H7 (cell line): ENCODE results near the gene COPS7A. TPM values are rescaled to one million over a fixed set of nuclear protein-coding genes. Genes with fewer than 3 reads are reported as not detected.
"Not testable (repeated sequence)": the region's sequence is repeated elsewhere in the genome, so short reads cannot be mapped to it uniquely, and the experiment has no call there.

ENCODE experiments used
- DNase-seq: peaks from one replicate; pipeline ENCODE4 v3.0.0; 2012
- H3K27me3 ChIP-seq: 2 replicates; pipeline ENCODE4 v1.6.0; 2011; ENCODE audit warnings: mild to moderate bottlenecking, low read length; ENCODE audit not compliant: control insufficient read depth, insufficient read depth
- H3K36me3 ChIP-seq: replicated peaks from 2 replicates; pipeline ENCODE4 v1.5.1; 2011; ENCODE audit warnings: low read length; ENCODE audit not compliant: control insufficient read depth, insufficient read depth
- H3K4me3 ChIP-seq: 2 replicates; pipeline ENCODE4 v1.5.1; 2011; ENCODE audit warnings: low read depth, mild to moderate bottlenecking, control low read depth, low read length, moderate library complexity; ENCODE audit not compliant: insufficient read depth
- total RNA-seq: library from RNA; depleted of rRNA; stranded (reverse); fragments of >200 nt; shearing (Covaris generic); gene quantifications from 2 replicates; pipeline ENCODE4 v1.2.3, GENCODE V29; 2014

COPS7A gene
- total RNA-seq, 1 experiment from 2014 or later, result 77.6 TPM

GRCh38 chr12:6725350-6725749 lies 1.5 kb downstream of the COPS7A start:
- DNase-seq, result no peak
- Histone ChIP-seq H3K4me3 (no peak overlapping the region), H3K36me3 (peaks cover 17% of the 10 kb centered on the region), H3K27me3 (no peaks in the 10 kb centered on the region)

- Histone ChIP-seq H3K4me3 (no peak overlapping the region), H3K27me3 (no peaks in the 10 kb centered on the region), H3K36me3 (peaks cover 22% of the 10 kb centered on the region)
- DNase-seq, result no peak
These were observed 5.3 kb downstream of the COPS7A start for GRCh38 chr12:6729186-6729585.

DNA sequence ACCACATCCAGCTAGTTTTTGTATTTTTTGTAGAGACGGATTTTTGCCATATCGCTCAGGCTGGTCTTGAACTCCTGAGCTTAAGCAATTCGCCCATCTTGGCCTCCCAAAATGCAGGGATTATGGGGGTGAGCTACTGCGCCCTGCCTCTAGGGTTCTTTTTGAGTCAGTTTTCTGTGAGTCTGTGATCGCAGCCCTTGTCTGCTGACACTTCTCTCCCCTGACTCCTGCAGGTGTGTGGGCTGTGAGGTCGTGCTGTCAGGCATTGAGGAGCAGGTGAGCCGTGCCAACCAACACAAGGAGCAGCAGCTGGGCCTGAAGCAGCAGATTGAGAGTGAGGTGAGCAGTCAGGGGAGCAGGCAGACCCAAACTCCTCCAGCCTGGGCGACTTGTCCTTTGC lies 6.3 kb downstream of the COPS7A start:
- Histone ChIP-seq H3K4me3 (no peak overlapping the region), H3K36me3 (peaks cover 22% of the 10 kb centered on the region), H3K27me3 (no peaks in the 10 kb centered on the region)
- no peak for DNase-seq

DNA sequence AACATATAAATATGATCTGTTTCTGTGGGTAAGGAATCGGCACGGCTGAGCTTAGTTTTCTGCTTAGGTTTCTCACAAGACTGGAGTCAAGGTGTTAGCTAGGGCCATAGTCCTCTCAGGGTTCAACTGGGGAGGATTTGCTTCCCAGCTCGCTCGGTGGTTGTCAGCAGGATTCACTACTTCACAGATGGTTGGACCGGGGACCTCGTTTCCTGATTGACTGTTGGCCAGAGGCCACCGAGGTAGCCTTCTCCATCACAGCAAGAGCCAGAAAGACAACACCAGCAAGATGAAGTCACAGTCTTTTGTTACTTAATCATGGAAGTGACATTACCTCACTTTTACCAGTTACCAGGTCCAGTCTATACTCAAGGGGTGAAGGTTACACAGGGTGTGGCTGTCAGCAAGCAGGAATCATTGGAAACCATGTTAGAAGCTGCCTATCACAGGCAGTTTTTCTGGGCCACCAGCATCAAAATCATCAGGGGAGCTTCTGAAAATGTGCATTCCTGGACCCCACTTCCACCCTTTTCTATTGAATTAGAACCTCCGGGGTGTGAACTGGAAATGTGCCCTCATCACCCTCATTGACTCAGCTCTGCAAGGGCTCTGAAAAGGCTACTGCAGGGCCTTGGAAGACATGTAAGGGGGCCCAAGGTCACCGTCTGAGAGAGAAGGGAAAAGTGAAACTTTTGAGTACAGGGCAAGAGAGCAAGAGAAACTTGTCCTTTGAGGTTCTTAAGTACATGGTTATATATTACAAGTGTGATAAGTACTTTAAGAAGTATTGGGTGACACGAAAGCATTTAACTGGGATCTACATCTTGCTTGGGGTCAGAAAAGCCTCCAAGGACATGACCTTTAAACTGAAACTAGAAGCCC lies 10.9 kb downstream of the COPS7A start:
- DNase-seq, result no peak
- H3K4me3 ChIP-seq, result no peak overlapping the region

GRCh38 chr12:6735448-6736191 lies 11.8 kb downstream of the COPS7A start:
- DNase-seq, result peak; percentile 81
- peaks cover 4% of the 10 kb centered on the region for H3K36me3 ChIP-seq
- no peaks in the 10 kb centered on the region for H3K27me3 ChIP-seq
- H3K4me3 ChIP-seq, result no peak overlapping the region

More for the DNA sequence above, 10.9 kb downstream of the COPS7A start:
- no peaks in the 10 kb centered on the region for H3K27me3 ChIP-seq
- peaks cover 9% of the 10 kb centered on the region for H3K36me3 ChIP-seq

GRCh38 chr12:6736754-6737153 lies 12.9 kb downstream of the COPS7A start:
- Histone ChIP-seq H3K4me3 (no peak overlapping the region), H3K36me3 (peaks cover under 1% of the 10 kb centered on the region; the same call in 1 of the 2 replicates), H3K27me3 (no peaks in the 10 kb centered on the region)
- DNase-seq, result no peak

- not testable (repeated sequence) for H3K27me3 ChIP-seq, H3K36me3 ChIP-seq, DNase-seq, H3K4me3 ChIP-seq
These were observed 18.2 kb downstream of the COPS7A start for GRCh38 chr12:6742080-6742479.

GRCh38 chr12:6742834-6743233 lies 19.0 kb downstream of the COPS7A start:
- H3K36me3 ChIP-seq, result peaks cover 13% of the 10 kb centered on the region
- no peak for DNase-seq
- no peaks in the 10 kb centered on the region for H3K27me3 ChIP-seq
- H3K4me3 ChIP-seq, result no peak overlapping the region

DNA sequence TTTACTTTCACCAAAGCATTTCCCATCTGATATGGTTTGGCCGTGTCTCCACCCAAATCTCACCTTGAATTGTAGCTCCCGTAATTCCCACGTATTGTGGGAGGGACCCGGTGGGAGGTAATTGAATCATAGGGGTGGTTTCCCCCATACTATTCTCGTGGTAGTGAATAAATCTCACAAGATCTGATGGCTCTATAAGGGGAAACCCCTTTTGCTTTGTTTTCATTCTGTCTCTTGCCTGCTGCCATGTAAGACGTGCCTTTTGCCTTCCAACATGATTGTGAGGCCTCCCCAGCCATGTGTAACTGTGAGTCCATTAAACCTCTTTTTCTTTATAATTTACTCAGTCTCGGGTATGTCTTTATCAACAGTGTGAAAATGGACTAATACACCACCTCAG lies 19.5 kb downstream of the COPS7A start:
- H3K36me3 ChIP-seq, result peaks cover 16% of the 10 kb centered on the region
- not testable (repeated sequence) for H3K27me3 ChIP-seq, DNase-seq, H3K4me3 ChIP-seq

DNA sequence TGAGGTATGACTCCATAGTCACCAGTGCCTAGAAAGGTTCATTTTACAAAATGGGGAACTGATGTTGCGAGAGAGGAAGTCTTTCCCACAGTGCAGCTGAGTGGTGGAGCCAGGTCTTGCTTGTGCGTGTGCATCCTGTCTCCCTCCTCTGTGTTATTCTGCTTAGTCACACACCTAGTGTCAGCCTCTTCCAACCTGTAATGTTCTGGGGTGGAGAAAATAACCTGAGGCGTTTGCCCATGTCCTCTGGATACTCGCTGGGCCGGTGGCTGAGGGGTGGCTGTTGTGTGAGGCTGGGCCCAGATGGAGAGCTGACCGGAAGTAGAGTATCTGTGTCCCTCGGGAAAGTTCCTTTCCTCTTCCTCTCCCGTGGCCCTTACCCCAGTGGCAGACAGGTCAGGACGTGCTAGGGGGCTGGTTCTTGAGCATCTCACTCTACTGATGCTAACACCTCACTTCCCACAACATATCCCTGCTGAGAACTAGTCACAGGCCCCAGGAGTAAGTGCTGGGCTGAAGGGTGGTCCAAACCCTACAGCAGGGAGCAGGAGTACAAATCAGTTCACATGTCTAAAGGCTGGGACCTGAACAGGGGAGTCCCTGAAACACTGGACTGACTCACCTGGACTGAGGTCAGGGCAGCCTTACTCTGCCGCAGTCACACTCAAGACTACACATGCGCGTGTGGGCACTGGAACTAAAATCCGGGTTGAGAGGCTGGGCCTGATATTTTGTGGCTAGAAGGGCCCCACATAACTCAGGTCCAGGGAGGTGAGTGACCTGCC lies 22.1 kb downstream of the COPS7A start:
- no peak overlapping the region for H3K4me3 ChIP-seq
- no peaks in the 10 kb centered on the region for H3K27me3 ChIP-seq
- no peak for DNase-seq
- peaks cover 35% of the 10 kb centered on the region for H3K36me3 ChIP-seq

GRCh38 chr12:6747216-6747615 lies 23.4 kb downstream of the COPS7A start:
- Histone ChIP-seq H3K36me3 (peaks cover 44% of the 10 kb centered on the region), H3K4me3 (no peak overlapping the region), H3K27me3 (no peaks in the 10 kb centered on the region)
- DNase-seq, result no peak

- Histone ChIP-seq H3K4me3 (no peak overlapping the region), H3K27me3 (no peaks in the 10 kb centered on the region), H3K36me3 (peaks cover 44% of the 10 kb centered on the region)
- DNase-seq, result no peak
These were observed 24.9 kb downstream of the COPS7A start for GRCh38 chr12:6748761-6749160.

- peaks cover 44% of the 10 kb centered on the region for H3K36me3 ChIP-seq
- no peaks in the 10 kb centered on the region for H3K27me3 ChIP-seq
- DNase-seq, result no peak
- H3K4me3 ChIP-seq, result no peak overlapping the region
These were observed 26.7 kb downstream of the COPS7A start for GRCh38 chr12:6750506-6750905.

GRCh38 chr12:6751767-6752166 lies 27.9 kb downstream of the COPS7A start:
- H3K36me3 ChIP-seq, result peaks cover 40% of the 10 kb centered on the region

More at GRCh38 chr12:6751767-6752166, 27.9 kb downstream of the COPS7A start:
- DNase-seq, result no peak
- H3K27me3 ChIP-seq, result no peaks in the 10 kb centered on the region
- H3K4me3 ChIP-seq, result no peak overlapping the region; the same call in 1 of the 2 replicates
